HG02678 (cell line): ENCODE measurements around the gene CHPF.

Experiments used
- ATAC-seq: cut with Tn5 transposase; IDR thresholded peaks from one replicate; pipeline ENCODE4 v1.9.1; 2021; ENCODE audit warnings: mild to moderate bottlenecking, moderate library complexity; ENCODE audit not compliant: unreplicated experiment

The CHPF gene

DNA sequence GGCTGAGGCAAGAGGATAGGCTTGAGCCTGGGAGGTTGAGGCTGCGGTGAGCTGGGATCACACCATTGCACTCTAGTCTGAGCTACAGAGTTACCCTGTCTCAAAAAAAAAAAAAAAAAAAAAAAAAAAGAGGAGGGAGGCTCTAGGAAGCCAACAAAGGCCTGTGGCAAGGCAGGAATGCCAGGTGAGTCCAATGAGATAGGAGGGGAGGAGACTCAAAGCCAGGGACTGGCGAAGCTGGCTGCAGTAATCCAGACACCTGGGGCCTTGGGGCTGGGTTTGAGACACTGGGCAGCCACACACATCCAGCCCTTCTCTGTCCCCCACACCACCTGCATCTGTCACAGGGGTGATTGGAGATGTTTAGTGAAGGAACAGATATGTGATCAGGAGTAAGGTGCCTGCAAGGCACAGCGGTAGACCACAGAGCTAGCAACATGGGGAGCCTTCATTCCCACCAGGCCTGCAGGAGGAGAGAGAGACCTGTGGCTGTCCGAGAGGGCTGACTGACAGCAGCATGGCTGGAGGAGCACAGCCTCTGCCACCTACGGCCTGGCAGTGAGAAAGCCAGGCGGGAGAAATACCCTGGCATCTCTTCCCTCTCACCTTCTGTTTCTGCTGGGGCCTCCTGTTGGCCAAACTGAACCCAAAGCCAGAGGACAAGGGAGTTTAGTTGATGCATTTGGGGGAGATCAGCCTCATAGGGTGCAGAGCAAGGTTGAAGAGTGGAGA, 9.5 kb downstream of the CHPF start:
- no peak for ATAC-seq

DNA sequence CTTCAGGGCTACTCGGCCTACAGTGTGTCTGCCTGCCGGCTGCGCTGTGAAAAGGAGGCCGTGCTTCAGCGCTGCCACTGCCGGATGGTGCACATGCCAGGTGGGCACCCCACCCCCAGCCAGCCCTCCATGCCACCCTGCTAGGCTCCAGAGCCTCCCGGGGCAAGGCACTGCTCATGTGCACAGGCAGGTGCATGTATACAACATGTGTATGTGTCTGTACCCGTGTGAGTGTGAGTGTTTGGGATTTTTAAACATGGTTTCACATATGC, 11.3 kb downstream of the CHPF start:
- ATAC-seq: no peak

DNA sequence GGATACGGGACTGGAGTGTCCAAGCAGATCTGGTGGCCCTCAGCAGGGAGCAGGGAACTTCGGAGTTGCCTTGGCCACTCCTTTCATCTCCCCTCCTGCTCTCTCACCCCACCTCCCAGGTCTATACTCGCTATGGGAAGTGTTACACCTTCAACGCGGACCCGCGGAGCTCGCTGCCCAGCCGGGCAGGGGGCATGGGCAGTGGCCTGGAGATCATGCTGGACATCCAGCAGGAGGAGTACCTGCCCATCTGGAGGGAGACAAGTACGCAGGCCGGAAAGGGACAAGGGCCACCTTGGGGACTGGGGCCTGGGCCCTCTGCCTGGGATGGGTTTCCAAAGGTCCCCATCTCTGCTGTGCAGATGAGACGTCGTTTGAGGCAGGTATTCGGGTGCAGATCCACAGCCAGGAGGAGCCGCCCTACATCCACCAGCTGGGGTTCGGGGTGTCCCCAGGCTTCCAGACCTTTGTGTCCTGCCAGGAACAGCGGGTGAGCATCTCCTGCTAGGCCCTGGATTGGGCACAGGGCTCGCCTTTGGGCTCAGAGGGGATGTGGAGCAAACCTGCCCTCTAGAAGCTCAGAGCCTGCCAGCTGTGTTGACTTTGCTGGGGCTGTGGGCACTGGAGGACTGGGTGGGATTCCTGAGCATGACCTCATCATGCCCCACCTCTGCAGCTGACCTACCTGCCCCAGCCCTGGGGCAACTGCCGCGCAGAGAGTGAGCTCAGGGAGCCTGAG, 11.8 kb downstream of the CHPF start:
- ATAC-seq: no peak

DNA sequence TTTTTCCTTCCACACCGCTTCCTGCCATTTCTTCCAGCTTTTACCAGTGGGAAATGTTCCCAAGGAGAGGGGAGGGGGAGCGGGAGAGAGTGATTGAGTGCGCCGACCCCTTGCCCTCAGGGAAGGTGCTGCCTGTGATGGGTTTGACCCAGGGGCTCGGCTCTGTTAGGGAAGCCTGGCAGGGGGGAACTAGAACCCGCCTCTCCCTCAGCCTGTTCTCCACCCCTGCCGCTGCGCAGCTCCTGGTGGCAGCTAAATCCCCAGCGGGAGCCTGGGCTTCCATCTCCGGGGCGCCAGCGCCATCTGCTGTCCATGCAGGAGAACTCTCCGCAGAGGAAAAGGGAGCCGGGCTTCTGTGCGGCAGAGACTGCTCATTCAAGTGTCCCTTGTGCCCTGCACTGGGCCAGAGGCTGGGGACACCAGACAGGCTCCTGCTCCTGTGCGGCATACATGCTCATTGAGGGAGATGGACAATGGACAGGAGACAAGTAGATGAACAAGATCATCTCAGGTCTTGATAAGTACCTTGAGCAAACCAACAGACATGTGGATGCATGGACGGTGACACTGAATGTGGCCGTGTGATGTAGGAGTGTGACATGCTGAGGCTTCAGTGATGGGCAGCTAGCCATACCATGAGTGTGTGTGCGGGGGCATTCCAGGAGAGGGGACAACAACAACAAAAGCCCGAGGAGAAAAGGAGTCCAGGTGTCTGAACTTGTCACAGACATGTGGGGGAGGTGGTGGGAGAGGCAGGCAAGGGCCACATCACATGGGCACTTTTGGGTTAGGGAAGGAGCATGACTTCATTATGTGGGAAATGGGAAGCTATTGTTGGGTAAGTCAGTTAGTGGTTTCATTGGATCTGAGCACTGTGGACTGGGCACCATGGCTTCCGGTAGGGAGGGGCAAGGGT, 13.3 kb downstream of the CHPF start:
- peak; percentile 88 for ATAC-seq

DNA sequence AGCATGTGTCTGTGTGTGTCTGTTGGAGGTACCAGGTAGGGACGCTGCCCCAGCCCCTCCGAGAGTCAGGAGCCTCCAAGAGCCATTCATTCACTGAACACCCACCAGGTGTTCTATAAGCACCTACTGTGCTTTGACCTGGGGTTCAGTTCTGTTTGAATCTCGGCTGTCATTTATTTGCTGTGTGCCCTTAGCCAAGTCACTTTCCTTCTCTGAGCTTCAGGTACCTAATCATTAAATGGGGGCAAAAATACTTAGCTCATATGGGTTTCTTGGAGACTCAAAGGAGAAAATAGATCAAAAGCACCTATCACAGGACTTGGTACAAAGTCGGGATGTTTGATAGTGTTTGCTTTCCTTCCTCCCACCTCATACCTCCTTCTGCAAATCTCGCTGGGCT, 16.1 kb downstream of the CHPF start:
- no peak for ATAC-seq

DNA sequence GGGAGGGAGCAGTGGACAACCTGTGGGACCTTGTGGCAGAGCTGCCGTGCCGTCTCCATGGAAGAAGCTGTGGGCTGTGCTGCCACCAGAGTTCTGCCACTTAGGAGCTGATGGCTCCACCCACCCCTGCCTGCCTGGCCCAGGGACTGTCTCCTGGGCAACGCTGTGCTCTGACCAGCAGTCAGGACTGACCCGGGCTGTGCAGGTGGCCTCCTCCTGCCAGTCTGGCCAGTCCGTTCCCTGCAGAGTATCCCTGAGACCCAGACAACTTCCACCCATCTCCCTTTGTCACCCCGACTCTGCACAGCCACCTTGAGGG, 16.6 kb downstream of the CHPF start:
- no peak for ATAC-seq

DNA sequence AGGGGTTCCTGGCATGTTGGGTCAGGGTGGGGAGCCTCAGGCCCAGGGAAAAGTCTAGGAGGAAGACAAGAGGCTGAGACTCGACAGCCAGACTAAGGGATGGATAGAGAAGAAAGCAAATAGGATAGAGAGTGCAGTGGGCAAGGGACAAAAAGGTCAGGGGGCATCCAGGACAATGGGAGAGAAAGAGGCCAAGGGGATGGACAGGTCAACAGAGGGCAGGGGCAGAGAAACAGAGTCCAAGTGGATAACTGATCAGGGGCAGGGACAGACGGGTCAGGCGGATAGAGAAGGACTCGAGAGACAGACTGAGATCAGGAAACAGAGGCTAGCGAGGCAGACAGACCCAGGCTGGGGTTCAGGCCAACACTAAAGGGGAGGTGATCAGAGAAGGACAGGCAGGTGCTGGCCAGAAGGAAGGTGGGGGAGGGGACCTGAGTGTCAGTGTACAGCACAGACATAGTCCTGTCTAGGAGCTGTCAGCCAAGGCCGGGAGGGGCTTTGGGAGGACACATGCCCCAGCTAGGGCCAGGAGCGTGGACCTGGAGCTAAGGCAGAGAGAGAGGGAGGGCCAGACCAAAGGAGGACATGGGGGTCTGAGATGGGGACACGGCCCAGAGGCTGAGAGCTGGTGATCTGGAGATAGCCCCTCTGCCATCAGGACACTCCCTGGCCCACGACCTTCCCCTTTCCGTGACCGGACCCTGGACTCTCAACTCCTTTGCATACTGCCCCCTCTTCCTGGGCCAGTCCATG, 17.1 kb downstream of the CHPF start:
- ATAC-seq: no peak

DNA sequence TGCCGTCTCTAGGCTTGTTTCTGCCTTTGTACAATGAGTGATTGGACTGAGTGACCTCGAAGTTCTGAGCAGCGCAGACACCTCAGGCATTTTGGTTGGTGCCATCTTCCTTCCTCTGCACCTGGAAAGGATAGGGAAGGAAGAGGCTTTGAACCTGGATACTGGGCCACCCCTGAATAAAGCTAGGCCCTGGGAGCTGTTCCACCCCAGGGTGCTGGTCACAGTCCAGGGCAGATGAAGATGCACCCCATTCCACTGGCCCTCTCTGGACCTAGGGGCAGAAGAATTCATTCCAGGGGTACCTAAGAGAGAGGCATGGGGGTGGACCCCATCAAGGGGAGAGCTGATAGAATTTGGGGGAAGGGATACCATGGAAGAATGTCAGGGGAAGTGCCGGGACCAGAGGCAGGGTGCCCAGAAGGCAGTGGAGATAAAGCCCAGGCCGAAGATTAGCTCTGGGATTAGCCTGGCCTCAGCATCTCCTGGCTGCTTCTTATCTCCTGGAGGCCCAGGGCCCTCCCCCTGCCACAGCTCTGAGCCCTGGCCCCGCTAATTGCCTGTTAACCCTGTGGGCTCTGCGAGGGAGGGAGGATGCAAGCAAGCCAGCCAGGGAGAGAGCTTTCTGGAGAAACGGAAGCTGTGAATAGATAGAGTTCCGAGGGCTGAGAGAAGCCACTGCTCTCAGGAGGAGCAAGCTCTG, 17.9 kb downstream of the CHPF start:
- no peak for ATAC-seq

DNA sequence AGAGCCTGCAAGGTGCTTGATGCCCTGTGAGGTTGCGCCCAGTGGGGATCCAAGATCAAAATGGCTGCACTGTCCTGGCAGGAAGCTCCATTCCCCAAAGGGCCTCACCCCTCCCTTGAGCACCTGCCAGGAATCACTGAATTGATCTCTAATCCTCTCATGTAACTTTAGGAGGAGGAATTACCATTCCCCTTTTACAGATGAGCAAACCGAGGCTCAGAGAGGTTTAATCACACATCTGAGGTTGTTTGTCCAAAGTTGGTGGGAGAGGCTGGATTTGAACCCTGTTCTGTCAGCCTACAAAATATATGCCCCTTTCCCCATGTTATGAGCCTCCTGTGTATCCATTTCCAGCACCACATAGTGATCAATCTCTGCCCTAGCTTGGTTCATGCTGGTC, 18.8 kb downstream of the CHPF start:
- no peak for ATAC-seq

DNA sequence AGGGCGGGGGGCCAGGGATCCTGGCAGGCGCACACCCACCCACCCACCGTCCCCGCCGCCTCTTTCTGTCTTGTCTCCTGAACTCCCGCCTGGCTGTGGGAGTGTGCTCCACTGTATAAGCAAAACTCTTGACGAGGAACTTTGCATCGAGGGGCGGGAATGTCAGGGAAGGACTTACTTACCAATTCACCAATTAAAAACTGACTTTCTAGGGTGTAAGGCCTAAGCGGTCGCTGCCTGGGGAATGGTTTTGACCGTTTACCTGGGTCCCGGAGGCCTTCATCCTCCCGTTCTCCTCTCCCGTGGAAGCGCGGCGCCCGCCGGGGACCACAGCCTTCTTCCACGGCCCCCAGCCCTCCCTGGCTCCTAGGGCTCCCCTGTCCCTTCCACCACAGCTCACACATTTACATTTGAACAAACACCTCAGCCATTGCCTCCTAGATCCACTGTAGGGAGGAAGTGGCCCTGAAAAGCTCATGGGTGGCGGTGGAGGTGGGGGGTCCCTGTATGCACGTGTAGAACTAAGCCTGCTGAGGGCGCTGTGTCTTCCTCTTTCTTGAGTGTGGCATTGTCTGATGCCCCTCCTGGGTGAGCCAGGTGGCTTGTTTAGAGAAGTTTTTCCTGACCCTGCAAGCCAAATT, 20.5 kb downstream of the CHPF start:
- no peak for ATAC-seq

DNA sequence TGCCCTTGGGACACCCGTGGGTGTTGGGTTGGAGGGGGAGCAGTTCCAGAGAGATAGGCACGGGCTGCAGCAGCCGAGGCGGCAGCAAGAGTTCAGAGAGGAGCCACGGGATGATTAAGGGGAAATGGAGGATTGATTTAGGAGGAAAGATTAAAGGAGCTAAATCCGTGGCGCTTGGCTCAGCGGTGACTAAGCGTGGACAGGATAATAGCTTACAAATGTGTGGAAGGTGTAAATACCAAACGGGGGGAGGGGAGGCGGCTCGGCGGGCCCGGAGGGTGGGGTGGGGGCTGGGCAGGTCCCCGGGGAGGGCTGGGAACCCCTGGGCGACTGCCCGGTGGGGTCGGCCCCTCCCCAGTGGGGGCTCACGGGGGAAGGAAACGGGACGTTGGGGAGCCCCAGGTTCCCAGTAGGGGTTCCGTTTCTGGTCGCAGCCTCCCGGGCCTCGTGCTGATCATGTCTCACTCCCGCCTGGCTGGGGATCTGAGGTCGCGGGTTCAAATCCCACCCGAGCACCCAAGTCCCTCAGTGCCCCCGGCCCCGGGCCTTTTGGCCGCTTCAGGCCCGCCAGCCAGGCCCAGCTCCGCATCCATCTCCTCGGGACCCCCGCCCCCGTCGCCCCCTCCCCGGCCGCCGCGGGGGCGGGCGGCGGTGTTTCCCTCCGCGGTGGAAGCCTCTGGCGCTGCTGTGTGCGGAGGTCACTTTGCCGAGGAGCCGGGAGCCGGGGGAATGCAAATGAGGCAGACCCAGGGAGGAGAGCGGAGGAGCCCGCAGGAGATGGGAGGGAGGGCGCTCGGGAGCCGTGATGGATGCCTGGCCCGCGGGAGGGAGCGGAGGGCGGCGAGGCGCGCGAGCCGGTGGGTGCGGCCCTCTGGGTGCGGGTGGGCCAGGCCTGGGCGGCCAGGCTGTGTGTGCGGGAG, 21.2 kb downstream of the CHPF start:
- no peak for ATAC-seq

DNA sequence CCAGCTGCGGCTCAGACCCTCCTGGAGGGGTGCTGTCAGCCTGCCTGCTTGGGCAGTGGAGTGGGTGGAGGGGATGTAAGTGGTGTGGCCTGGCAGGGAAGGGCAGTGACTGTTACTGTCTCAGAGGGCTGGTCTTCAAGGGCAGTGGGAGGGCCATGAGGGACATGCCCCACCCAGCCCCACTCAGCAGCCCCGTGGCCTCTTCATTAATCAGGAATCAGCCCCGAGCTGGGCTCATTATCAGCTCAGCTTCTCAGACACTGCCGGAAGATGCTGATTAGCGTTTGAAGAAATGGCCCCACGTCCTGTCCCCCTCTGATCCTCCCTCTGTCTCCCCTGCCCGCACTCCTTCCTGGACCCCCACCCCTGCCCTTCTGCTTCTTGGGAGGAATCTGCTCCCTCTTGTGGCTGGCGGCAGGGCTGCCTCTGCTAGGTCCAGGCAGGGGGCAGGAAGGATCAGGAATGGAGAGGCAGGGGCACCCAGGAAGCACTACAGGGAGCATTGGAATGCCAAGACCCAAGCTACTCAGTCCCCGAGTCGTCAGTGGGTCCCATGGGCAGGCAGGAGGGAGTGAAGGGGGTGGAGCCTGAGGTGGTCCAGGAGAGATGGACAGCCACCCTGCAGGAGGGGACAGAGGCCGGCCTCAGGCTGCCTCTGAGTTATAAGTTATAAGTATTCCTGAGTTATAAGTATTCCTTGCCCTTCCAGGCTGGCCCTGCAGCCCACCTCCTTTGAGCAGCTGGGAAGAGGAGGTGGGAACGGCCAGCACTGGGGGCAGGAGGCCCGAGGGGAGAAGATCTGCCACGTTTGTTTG, 22.3 kb downstream of the CHPF start:
- no peak for ATAC-seq

DNA sequence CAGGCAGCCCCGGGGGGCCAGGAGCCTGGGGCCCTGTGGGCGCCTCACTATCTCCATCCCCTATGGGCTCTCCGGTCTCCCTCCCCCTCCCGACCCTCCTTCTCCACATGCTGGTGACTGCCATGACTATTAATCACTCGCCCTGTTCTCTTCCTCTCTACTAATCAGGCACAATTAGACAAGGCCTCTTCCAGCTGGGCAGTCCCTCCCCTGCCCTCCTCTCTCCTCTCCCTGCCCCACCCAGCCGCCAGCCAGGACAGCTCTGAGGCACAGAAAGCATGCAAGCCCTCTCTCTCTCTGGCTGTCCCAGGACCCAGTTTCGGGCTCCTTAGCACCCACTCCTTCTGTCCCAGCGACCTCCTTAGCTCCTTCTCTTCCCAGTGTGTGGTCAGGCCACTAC, 23.5 kb downstream of the CHPF start:
- ATAC-seq: no peak

DNA sequence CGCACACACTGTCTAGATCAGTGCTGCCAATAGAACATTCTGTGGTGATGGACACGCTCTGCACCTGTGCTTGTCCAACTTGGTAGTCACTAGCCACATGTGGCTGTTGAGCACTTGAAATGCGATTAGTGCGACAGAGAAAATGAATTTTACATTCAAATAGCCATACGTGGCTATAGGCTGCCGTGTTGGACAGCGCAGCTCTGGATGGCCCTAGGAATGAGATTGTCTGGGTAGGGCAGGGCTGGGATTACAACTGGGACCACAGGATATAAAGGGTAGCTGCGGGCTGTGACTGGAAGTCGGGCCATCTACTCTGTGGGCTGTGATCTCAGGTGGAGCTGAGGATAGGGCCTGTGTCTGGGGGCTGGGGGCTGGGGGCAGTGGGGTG, 24.1 kb downstream of the CHPF start:
- ATAC-seq: no peak

DNA sequence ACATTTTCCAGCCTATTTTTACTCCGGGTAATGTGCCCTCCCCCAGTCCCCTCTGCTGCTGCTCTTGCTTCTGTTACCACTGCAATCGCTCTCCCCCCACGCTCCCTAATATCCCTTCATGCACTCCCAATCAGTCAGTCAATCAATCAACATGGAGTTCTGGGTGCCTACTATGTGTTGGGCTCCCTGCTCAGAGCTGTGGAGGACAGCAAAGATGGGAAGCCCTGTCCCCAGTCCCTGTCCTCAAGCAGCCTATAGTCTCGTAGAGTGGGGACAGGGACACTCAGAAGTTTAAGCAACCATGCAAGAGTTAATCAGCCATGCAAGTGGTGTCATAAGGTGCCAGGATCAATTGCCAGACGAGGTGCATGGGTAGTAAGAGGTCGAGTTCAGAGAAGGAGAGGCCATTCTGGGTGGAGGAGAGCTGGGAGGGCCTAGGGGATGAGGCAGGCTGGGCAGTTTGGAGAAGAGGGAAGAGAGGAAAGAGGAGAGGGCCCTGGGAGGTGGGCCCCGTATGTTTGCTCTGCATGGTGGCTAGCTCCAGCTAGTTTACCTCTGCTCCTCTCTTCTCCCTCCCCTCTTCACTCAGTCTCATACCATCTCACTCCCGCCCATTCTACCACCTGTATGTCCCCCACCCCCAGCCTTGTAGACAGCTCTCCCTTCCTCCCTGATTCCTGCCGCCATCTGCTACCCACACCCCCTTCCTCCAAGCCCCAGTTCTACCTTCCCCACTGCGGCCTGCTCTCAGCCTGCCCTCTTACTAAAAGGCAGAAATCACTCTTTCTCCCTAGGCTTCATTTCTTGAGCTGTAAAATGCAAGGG, 25.4 kb downstream of the CHPF start:
- no peak for ATAC-seq

DNA sequence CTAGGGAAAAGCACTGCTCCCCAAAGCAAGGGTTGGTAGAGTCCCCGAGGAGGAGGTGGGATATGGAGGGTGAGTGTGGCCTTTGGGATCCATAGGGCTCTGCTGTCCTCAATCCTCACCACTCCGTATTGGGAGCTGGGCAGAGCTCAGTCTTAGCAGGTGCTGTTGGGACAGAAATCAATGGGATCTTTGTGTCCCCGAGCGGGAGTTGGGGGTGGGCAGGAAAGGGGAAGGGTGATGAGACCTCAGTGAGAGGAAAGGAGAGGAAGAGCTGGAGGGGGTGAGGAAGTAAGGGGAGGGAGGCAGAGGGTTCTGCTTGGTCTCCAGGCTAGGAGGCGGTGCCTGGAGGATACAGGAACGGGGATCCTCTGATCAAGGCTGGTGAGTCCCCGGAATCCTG, 26.7 kb downstream of the CHPF start:
- ATAC-seq: no peak

DNA sequence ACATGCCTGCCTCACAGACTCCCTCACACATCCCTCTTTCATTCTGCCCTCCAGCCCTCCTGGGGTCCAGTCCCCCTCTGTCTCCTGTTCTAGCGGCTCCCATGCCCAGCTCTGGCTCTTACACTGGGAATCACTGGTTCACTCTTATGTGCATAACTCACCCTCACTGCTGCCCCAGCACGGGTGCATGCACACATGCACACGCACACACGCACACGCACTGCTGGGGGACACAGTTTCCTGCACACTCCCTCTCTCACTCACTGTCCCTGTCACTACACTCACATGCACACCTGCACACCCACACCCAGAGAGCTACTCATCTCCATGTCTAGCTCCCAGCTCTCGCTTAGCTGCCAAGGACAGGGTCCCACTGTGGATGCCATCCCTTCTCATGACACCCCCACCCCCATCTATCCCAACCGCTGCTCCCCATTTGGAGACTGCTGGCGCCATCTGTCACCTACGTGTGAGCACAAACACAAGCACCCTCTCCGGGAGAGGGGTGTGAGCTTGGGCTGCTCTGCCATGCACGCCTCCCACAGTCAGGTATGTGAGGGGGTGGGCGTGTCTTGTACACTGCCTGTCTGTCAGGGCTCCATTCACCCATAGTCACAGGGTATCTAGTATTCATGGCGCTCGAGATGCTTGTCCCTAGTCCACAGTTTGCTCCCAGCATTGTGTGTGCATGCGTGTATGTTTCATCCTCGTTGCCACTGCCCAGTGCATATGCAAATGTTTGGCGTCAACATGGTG, 27.6 kb downstream of the CHPF start:
- no peak for ATAC-seq
